ENCODE data around the gene DGKD. TPM values are rescaled to one million over a fixed set of nuclear protein-coding genes. Genes with fewer than 3 reads are reported as not detected.
A peak's percentile ranks its signal among the peaks of the same experiment; 100 is the strongest.

Gene DGKD
- polyA plus RNA-seq, 3 donors: 14.5 to 67.5 (median 16.6) TPM

DNA sequence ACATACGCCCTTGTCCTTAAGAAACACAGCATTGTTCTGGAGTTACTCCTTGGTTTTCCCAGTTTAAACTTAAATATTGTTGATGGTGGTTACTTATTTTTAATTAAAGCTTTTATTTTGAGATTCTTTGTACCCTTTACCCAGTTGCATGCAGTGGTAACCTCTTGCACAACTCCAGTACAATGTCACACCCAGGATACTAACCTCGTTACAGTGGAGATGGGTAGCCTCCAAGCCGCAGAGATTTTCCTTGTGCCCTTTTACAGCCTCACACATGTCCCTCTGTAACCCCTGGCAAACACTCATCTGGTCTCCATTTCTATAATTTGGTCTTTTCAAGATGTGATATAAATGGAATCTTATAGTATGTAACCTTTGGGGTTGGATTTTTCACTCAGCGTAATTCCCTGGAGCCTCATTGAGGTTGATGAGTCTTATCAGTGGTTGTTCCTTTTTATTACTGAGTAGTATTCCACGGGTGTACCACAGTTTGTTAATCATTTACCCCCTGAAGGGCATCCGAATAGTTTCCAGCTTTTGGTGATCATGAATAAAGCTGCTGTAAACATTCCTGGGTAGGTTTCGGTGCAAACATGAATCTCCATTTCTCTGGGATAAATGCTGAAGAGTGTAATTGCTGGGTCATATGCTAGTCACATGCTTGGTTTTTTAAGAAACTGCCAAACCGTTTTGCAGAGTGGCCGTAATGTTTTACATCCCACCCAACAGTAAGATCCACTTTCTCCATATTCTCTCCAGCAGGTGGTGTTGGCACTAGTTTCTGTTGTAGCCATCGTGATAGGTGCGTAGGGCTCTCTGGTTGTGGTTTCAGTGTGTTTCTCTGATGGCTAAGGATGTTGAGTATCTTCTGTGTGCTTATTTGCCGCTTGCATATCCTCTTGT, 68.6 kb downstream of the DGKD start:
- H3K27ac ChIP-seq (ENCODE audit: low read depth in 1 of 2, low read length in 2 of 2): no peak overlapping the region
- peaks cover 100% of the 10 kb centered on the region for H3K79me2 ChIP-seq (ENCODE audit: insufficient read depth, low read length)
- no peaks in the 10 kb centered on the region for H3K27me3 ChIP-seq (ENCODE audit: control insufficient read depth in 2 of 2, insufficient read depth in 2 of 2, low read length in 2 of 2)
- H3K4me3 Mint-ChIP-seq: no peak overlapping the region
- H3K36me3 ChIP-seq (replicated peaks in 1 of 2; ENCODE audit: control insufficient read depth in 1 of 2, insufficient read depth in 2 of 2, low read length in 2 of 2): peaks cover 27 to 87% of the 10 kb centered on the region in 2 donors
- peaks cover 35% of the 10 kb centered on the region for H3K4me1 Mint-ChIP-seq
- no peak overlapping the region for H3K4me3 ChIP-seq (replicated peaks in 1 of 3; ENCODE audit: low read depth in 2 of 3, low read length in 3 of 3)
- 100% methylated on average over 6 of the region's 12 CpGs for WGBS (ENCODE audit: insufficient coverage)
- H3K27ac Mint-ChIP-seq: peak overlapping the region in 2 of 7 donors; percentile 6 to 38
- no peak for DNase-seq
- H3K36me3 Mint-ChIP-seq: peaks cover 61 to 80% of the 10 kb centered on the region in 2 donors
- H3K27me3 Mint-ChIP-seq (ENCODE audit: low read depth in 3 of 3): no peaks in the 10 kb centered on the region
- intact Hi-C loops (cut with micrococcal nuclease): no loop called here
- H2AFZ ChIP-seq (ENCODE audit: insufficient read depth, low read depth, low read length, poor library complexity, severe bottlenecking): no peak overlapping the region
- no peak overlapping the region for H3K4me2 ChIP-seq (replicated peaks; ENCODE audit: extremely low read depth, low read length, poor library complexity, severe bottlenecking)
- H3K9me3 Mint-ChIP-seq: peaks cover 7 to 23% (median 15%) of the 10 kb centered on the region in 7 donors
- H3K9ac ChIP-seq (ENCODE audit: insufficient read depth, low read length, poor library complexity, severe bottlenecking): no peak overlapping the region
- TF ChIP-seq, protein P1, sequence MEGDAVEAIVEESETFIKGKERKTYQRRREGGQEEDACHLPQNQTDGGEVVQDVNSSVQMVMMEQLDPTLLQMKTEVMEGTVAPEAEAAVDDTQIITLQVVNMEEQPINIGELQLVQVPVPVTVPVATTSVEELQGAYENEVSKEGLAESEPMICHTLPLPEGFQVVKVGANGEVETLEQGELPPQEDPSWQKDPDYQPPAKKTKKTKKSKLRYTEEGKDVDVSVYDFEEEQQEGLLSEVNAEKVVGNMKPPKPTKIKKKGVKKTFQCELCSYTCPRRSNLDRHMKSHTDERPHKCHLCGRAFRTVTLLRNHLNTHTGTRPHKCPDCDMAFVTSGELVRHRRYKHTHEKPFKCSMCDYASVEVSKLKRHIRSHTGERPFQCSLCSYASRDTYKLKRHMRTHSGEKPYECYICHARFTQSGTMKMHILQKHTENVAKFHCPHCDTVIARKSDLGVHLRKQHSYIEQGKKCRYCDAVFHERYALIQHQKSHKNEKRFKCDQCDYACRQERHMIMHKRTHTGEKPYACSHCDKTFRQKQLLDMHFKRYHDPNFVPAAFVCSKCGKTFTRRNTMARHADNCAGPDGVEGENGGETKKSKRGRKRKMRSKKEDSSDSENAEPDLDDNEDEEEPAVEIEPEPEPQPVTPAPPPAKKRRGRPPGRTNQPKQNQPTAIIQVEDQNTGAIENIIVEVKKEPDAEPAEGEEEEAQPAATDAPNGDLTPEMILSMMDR (IDR thresholded peaks at IDR 0.05): no peak
- peaks cover 14% of the 10 kb centered on the region in 2 donors for H3K4me1 ChIP-seq (ENCODE audit: control insufficient read depth in 1 of 2, insufficient read depth in 2 of 2, low read length in 2 of 2)
- peaks cover 15 to 16% of the 10 kb centered on the region in 2 donors for H3K9me3 ChIP-seq (replicated peaks in 1 of 2; ENCODE audit: control insufficient read depth in 1 of 2, insufficient read depth in 1 of 2, low read length in 2 of 2)
- peaks cover 98% of the 10 kb centered on the region for H4K20me1 ChIP-seq (ENCODE audit: insufficient read depth, low read length)

DNA sequence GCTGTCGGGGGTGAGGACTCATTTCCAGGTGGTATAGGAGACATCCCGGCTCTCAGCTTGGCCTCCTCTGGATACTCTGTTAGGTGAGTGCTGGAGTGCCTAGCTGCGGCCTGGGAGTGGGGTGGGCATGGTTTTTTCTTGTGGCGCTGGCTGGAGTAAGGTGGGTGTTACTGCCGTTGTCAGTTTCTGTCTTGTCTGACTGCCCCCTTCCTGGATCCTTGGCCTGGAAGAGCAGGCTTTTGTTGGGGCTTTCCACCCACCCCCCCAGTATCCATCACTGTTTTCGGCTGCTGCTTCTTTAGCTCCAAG, 69.2 kb downstream of the DGKD start:
- Histone ChIP-seq H4K20me1 (ENCODE audit: insufficient read depth, low read length) (peaks cover 98% of the 10 kb centered on the region), H3K9me3 (replicated peaks in 1 of 2; ENCODE audit: control insufficient read depth in 1 of 2, insufficient read depth in 1 of 2, low read length in 2 of 2) (peaks cover 15 to 16% of the 10 kb centered on the region in 2 donors), H3K79me2 (ENCODE audit: insufficient read depth, low read length) (peaks cover 100% of the 10 kb centered on the region), H3K4me2 (replicated peaks; ENCODE audit: extremely low read depth, low read length, poor library complexity, severe bottlenecking) (no peak overlapping the region), H3K4me3 (replicated peaks in 1 of 3; ENCODE audit: low read depth in 2 of 3, low read length in 3 of 3) (no peak overlapping the region), H3K36me3 (replicated peaks in 1 of 2; ENCODE audit: control insufficient read depth in 1 of 2, insufficient read depth in 2 of 2, low read length in 2 of 2) (peaks cover 27 to 93% of the 10 kb centered on the region in 2 donors), H3K27ac (ENCODE audit: low read depth in 1 of 2, low read length in 2 of 2) (no peak overlapping the region), H3K27me3 (ENCODE audit: control insufficient read depth in 2 of 2, insufficient read depth in 2 of 2, low read length in 2 of 2) (no peaks in the 10 kb centered on the region), H3K9ac (ENCODE audit: insufficient read depth, low read length, poor library complexity, severe bottlenecking) (no peak overlapping the region), H3K4me1 (ENCODE audit: control insufficient read depth in 1 of 2, insufficient read depth in 2 of 2, low read length in 2 of 2) (peaks cover 8 to 9% of the 10 kb centered on the region in 2 donors), H2AFZ (ENCODE audit: insufficient read depth, low read depth, low read length, poor library complexity, severe bottlenecking) (no peak overlapping the region)
- Mint-ChIP-seq H3K4me1 (peaks cover 29% of the 10 kb centered on the region), H3K27me3 (ENCODE audit: low read depth in 3 of 3) (no peaks in the 10 kb centered on the region), H3K4me3 (no peak overlapping the region), H3K27ac (peak overlapping the region in 2 of 7 donors; percentile 6 to 38), H3K36me3 (peaks cover 64 to 78% of the 10 kb centered on the region in 2 donors), H3K9me3 (peaks cover 8 to 23% (median 15%) of the 10 kb centered on the region in 7 donors)
- TF ChIP-seq, protein P1 (IDR thresholded peaks at IDR 0.05): no peak
- no peak for DNase-seq
- 100% methylated on average over 3 of the region's 6 CpGs for WGBS (ENCODE audit: insufficient coverage)
- intact Hi-C loops (cut with micrococcal nuclease): no loop called here
